NCI-H128 (cell line): ENCODE results near the gene CLIC3.

ENCODE experiments used
- DNase-seq: peaks from one replicate; lab custom pipeline; 2025; ENCODE audit not compliant: unreplicated experiment; lab: John Stamatoyannopoulos, UW

CLIC3 gene

DNA sequence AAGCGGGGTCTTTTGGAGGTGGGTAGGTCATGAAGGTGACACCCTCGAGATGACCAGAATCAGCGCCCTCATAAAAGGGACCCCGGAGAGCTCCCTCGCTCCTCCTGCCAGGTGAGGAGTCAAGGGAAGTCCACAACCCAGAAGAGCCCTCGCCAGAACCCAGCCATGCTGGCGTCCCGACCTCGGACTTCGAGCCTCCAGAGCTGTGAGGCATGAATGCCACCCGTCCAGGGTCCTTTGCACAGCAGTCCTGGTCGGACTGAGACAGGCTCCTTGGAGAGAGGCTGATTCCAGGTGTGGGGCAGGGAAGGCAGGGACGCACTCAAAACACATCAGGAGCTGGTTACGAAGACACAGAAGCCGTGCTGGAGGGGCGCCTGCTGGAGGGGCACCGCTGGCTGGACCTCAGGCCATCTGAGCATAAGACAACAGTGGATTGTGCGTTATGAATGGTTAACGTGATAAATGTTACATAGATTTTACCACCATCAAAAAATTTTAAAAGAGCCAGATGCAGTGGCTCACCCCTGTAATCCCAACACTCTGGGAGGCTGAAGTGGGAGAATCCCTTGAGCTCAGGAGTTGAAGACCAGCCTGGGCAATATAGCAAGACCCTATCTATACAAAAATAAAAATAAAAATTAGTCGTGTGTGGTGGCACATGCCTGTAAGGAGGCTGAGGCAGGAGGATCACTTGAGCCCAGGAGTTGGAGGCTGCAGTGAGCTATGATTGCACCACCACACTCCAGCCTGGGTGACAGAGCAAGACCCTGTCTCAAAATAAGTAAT lies 5.7 kb upstream of the CLIC3 start:
- DNase-seq: no peak

DNA sequence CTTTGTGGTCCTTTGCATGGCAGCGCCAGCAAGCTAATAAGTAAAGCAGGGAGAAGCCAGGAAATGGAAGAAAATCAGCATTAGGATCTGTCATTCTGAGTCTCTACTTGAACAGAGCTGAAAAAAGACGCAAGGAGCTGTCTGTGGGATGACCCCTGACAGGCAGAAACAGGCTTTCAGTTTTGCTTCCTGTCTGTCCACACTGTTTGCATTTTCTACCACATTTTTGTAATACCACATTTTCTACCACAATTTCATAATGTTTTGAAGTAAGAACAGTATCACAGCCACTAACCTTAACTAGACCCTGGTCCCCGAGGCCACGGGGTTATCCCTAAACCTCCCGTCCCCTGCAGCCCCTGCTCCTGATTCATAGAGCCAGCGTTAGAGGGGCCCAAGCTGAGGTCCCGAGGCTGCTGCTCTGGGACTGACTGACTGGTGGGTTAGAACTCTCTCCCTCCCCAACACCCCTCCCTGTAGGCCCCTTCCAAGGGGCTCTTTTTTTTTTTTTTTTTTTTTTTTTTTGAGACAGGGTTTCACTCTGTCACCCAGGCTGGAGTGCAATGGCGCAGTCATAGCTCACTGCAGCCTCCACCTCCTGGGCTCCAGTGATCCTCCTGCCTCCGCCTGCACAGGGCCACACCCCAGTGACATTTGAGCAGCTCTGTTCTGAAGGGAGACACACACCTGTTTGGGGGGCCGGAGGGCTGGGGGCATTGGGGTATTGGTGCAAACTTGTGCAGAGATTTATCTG lies 4.0 kb upstream of the CLIC3 start:
- DNase-seq: no peak

DNA sequence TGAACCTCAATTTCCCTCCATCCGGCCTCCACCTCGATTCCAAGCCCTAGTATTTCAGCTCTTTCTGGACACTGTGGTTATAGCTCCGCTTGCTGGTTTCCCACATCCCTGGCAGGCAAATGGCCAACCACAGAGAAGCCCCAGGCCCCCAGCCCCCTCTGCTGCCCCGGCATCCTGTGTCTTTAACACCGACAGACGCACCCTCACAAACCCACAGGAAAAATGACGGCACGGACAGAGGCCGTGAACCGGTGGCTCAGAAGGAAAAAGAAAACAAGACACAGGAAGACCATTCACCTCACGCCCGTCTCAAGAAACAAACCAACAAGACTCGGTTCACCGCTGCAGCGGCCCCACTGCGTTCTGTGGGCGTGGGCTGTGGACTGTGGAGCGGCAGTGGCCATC lies 1.5 kb upstream of the CLIC3 start:
- no peak for DNase-seq

DNA sequence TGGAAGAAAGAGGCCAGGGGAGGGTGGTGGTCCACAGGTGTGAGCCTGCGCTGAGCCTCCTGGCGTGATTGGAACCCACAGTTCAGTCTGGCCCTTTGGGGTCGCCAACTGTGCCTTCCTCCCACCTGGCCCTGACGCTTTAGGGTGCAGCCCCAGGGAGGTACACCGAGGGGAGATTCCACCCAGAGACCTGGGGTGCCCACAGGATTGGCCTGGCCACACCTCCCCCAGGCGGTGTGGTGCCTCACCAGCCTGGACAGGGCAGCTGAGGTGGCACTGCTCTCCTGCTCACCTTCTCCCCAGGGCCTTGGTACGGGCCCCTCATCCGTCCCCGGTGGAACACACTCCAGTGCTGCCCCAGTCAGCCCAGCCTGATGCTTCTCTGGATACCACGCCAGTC lies 1.0 kb upstream of the CLIC3 start:
- no peak for DNase-seq

DNA sequence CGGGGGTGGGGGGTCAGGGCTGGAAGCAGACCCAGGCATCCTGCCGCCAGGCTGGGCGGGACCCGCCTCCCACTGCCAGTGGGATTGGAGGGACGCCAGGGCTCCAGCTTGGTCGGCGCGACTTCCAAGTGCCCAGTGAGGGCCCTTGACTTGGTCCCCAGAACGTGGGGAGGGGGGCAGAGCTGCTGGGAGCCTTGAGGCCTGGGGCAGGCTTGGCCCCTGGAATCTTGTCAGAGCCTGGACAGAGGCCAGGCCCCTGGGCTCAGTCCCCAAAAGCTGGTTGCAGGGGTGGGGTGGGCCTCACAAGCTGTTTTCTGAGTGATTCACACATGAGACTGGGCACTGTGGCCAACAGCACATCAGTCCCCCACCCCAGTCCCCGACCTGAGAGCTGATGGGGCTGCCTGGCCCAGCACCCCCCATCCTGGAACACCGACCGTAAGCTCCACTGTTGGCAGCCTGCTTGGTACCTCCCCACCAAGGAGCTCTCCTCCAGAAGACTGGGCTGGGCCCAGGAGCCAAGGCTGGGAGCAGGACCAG lies 526 bp downstream of the CLIC3 start:
- DNase-seq: no peak

DNA sequence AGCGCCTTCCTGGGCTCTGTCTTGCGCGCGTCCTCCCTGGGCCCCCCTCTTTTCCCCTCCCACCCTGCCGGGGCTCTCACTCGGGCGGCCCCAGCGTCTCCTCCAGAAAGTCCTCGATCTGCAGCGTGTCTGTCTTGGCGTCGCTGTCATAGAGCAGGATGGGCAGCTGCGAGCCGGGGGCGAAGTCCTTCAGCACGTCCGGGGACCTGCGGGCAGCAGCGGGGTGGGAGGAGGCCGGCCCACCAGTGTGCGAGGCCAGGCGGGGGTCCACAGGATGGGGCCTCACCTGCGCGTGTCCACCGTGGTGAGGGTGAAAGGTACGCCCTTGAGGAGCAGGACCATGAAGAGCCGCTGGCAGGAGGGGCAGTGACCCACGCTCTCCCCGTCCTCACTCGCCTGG lies 1.0 kb downstream of the CLIC3 start:
- no peak for DNase-seq

DNA sequence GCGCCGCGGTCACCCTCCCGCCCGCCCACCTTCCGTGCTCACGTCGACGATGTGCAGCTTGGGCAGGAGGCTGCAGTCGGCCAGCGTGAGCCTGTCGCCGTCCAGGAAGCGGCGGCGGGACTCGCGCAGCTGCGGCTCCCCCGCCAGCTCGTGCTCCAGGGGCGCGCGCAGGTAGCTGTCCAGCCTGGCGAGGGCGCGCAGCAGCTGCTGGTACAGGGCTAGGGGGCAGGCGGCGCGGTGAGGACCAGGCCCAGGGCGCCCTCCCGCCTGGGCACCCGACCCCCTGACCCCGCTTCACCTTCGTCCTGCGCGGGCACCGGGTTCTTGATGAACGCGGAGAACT lies 1.5 kb downstream of the CLIC3 start:
- no peak for DNase-seq

DNA sequence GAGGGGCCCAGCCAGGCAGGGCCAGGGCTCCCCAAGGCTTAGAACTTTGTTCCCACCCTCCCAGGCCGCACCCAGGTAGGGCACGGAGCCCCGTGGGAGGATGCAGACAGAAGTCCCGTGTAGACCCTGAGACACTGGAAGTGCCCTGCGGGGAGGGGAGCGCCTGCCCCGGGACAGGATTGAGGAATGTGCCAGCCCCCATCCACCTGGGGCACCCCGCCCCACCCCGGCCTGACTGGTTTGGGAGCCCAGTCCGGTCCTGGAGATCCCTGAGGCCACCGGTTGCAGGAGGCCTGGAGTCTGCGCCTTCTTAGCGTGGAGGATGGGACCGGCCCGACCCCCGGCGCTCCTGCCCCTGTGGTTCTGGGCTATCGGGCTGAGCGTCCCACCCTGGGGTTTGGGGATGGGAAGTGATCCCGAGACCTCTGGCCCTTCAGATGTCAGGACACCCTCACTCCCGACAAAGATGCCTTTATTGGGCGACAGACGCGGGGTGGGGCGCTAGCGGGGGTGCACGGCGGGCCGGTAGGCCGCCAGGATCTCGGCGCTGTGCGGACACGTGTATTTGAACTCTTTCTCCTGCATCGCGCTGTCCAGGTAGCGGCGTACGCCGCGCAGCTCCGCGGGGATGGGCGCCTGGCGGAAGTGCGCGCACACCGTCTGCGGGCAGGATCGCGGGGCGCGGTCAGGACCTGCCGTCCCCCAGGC lies 2.0 kb downstream of the CLIC3 start:
- no peak for DNase-seq

DNA sequence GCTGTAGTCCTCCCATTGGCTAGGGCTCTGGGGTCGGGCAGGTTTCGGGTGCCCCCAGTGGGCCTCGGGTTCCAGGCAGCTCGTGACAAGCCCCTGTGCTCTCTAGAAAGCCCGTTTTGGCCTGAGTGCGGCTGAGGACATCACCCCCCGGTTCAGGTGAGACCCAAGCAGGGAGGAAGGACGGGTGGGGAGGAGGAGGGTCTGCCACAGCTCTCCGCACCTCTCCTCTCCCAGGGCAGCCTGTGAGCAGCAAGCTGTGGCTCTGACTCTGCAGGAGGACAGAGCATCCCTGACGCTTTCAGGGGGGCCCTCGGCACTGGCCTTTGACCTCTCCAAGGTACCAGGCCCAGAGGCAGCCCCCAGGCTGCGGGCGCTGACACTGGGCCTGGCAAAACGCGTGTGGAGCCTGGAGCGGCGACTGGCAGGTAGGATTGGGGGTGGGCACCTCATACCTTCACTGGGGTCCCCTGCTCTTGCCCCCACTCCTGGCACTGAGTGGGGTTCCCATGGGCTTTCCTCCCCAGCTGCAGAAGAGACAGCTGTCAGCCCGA lies 3.5 kb downstream of the CLIC3 start:
- DNase-seq: no peak

DNA sequence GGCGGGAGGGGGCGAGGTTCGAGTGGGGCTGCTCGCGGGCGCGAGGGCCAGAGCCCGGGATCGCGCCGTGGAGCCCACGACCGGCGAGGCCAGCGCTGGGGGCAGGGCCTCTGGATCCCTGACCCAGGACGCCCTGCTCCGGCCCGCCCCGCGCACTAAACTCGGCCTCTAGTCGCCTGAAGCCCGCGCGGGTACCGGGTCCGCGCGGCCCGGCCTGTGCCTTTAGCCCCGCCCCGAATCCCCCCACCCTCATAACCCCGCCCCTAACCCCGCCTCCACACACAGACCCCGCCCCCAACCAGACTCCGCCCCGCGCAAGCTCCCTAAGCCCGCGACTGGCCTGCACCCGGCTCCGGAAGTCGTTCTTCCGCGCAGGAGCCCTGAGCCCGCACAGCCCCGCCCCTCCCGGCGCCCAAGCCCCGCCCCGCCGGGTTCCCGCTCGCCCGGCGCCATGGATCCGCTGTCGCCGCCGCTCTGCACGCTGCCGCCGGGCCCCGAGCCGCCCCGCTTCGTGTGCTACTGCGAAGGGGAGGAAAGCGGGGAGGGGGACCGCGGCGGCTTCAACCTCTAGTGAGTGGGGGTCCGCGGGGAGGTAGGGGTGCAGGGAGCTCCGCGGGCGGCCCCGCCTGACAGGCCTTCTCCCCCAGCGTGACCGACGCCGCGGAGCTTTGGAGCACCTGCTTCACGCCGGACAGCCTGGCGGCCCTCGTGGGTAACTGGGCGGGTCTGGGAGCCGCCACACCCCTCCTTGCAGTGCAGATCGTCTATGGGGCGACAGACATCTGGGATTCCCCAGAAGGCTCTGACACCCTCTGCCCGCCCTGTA lies 4.2 kb downstream of the CLIC3 start, which contains the start of gene PAXX:
Gene PAXX, plus strand, starts transcription at position 430 of the 826 bp plus-strand sequence. Its CDS starts 22 bp downstream, at position 452.
- DNase-seq: peak; percentile 80

DNA sequence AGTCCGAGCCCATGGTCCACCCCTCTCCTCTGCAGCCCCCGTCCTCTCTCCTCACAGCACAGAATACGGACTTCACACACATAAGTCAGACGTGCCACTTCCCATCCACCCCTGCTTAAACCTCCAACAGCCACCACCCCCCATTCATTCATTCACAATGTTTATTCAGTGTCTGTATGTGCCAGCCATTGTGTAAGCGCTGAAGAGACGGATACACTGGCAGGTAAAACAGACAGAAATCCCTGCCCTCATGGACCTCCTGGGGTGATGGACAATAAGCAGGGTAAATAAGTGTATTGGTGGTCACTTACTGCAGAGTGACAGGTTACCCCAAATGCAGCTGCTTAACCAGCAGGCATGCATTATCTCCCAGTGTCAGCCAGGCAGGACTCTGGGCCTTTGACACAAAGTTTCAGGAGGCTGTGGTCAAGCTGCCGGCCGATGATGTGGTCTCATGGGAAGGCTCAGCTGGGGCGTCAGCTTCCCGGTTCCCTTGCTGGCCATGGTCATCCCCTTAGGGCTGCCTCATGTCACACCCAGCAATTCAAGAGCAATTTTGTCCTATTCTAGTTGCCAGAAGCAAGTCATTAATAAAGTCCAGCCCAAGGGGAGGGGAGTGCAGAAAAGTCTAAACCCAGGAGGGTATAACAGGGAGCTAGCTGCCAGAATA lies 6.0 kb downstream of the CLIC3 start:
- no peak for DNase-seq

DNA sequence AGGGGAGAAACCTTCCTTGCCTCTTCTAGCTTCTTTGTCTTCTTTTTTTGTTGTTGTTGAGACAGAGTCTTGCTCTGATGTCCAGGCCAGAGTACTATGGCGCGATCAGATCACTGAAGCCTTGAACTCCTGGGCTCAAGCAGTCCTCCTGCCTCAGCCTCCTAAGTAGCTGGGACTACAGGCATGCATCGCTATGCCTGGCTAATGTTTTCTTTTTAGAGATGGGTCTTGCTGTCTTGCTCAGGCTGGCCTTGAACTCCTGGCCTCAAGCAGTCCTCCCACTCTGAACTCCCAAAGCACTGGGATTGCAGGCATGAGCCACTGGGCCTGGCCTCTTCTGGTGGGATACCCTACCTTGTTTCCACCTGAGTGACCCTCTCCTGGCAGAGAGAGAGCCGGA lies 7.5 kb downstream of the CLIC3 start:
- no peak for DNase-seq

DNA sequence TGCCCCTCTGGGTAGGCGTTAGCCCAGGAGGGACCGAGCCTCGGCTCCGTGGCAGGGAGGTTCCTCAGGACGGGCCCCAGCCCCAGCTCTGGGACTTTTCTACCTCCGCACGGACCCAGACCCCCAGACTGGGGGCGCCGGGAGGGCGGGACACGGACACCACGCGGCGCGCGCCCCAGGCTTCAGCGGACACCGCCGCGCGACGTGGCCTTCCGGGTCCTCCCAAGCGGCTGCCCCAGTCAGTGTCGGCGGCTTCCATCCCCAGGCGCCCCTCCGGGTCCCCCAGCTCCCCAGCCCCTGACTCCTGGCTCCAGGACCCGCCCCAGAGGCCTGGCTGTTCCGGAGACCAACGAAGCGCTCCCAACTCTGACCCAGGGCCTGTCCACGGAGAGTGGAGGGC lies 10.5 kb downstream of the CLIC3 start:
- no peak for DNase-seq

DNA sequence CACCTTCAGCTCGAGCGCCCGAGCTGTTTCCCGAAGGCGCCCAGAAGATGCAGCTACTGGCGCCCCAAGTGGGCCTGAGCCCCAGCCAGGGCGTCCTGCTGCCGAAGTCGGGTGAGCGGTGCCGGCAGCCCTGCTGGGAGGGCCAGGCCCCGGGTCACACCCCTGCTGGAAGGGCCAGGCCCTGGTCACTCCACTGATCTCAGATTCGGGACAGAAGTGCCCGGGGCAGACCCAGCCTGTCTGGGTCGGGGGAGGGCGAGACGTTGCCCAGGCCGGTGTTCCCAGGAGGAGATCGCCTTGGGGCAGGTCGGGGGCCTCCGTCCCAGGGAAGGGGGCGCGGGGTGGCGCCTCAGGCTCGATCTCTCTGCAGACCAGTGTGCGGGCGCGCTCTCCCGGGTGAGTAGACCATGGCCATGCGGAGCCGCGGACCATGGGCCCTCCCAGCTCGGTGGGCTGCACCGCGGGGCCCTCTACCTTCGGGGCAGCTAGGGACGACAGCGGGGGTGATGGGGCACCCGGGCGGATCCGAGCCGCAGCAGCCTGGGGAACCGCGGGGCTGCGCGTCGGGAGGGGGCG lies 11.3 kb downstream of the CLIC3 start:
- no peak for DNase-seq

DNA sequence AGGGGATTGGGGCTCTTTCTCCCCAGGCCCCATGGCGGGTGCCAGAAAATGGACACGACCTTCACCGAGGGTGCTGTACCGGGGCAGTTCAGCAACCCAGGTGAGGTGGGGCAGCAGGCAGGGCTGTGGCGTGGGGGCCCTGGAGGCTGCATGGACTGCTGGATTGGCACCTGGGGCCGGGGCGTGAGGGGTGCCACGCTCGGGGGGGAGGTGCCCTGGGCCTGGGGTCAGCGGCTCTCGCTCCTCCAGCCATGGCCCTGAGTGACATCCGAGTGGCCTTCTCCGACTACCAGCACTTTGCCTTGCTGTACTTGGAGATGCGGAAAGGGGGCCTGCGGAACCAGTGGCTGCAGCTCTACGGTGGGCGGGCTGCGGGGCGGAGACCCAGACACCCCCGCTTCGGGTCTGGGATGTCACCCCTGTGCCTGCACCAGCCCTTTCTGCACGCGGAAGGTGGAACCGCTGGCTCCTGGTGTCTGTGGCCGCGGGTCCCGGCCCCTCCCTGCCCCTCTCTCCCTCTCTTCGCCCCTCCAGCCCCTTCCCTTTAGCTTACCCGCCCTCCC lies 11.8 kb downstream of the CLIC3 start:
- no peak for DNase-seq

DNA sequence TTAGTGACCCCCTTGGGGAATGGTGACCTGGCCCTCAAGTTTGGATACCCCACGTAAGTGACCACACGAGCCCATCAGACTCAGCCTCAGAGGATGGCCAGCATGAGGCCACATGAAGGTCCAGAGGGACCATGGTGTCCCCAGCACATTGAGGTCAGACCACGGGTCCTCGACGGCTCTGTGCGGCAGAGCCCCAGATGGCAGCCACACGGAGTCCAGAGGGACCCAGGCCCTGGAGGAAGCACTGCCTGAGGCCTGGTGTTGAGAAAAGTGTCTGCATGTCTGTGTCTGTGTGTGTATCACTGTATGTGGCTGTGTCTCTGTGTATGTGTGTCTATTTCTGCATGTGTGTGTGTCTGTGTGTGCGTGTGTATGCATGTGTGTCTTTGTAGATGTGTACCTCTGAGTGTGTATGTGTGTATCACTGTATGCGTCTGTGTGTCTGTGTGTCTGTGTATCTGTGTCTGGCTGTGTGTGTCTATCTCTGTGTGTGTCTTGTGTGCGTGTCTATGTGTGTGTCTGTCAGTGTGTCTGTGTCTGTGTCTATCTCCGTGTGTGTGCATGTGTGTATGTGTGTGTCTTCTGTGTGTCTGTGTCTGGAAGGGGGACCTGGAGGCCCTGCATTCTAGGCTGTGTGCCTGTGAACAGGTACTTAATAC lies 12.6 kb downstream of the CLIC3 start:
- no peak for DNase-seq

DNA sequence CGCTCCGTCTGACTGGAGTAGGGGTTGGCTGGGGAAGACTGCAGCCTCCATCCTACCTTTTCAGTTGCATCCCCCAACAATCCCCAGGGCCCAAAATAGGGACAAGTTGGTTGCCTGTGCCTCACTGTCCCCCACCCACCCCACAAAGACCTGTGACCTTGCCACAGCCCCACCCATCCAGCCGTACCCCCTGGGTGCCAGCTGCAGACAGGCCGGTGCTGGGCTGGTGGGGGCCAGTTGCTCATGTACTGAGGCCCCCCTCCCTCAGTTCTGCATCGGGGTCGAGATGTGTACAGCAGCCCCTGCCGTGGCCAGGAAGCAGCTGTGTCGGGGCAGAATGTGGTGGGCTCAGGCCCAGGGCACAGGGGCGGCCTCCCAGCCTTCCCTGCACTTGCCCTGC lies 13.2 kb downstream of the CLIC3 start:
- no peak for DNase-seq

DNA sequence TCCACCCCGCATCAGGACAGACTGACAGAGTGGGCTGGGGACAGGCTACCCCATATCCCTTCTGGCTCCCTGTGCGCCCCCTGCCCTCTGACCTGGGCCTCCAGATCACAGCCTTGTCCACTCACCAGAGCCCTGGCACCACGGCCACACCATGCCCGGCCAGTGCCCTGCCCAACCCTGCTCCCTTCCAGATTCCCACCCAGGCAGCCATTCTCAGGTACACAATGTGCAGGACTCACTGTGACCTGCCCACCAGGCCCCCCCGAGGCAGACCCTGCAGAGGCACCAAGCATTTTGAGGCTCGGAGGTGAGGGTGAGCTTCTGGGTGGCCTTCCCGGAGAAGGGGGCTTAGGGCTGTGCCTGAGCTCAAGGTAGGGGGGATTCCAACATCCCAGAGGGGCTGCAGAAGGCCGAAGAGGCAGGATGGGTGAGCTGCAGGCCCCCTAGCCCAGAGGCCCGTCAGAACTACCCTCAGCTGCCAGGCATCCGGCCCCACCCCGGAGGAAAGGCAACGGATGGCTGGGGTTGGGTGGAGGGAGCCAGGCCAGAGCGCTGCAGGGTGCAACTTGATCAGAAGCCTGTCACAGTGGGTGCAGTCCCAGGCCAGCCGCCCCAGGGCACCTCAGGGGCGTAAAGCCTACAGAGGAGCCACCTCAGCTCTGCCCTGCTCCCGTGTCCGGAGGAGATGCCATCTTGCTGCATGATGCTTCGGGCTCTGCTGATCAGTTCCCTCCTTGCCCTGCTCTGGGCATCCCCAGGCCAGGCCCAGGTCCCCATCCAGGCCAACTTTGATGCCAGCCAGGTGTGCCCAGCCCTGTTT lies 13.9 kb downstream of the CLIC3 start, which contains the start of gene LCNL1:
Gene LCNL1, plus strand, starts transcription at position 762 of the 820 bp plus-strand sequence. CDS start 594 bp downstream, outside the sequence.
- DNase-seq: no peak
